Cerebellar nuclear complex (tissue), 1 donor: Measurements from ENCODE around the gene SCYGR8.

Source experiments
- DNase-seq, 2 experiments: peaks; one replicate each; lab custom pipeline; 2025; lab: John Stamatoyannopoulos, UW

Gene SCYGR8

GRCh38 chr2:227761740-227762476, 16.2 kb downstream of the SCYGR8 start:
- DNase-seq: no peak

- no peak for DNase-seq
Observed at GRCh38 chr2:227765788-227766372, 20.2 kb downstream of the SCYGR8 start.

GRCh38 chr2:227766373-227766883, 20.7 kb downstream of the SCYGR8 start:
- no peak for DNase-seq

GRCh38 chr2:227767830-227768229, 22.1 kb downstream of the SCYGR8 start:
- DNase-seq: no peak

GRCh38 chr2:227772197-227772661, 26.5 kb downstream of the SCYGR8 start:
- no peak for DNase-seq

GRCh38 chr2:227772932-227773331, 27.2 kb downstream of the SCYGR8 start:
- DNase-seq: no peak

GRCh38 chr2:227774011-227774624, 28.4 kb downstream of the SCYGR8 start:
- DNase-seq: no peak

GRCh38 chr2:227774895-227775842, 29.5 kb downstream of the SCYGR8 start:
- no peak for DNase-seq

GRCh38 chr2:227780981-227781615, 35.4 kb downstream of the SCYGR8 start:
- no peak for DNase-seq

GRCh38 chr2:227781841-227782240, 36.1 kb downstream of the SCYGR8 start:
- no peak for DNase-seq

- no peak for DNase-seq
Observed at GRCh38 chr2:227782804-227783203, 37.1 kb downstream of the SCYGR8 start.

- DNase-seq: no peak
Observed at GRCh38 chr2:227783404-227784138, 37.9 kb downstream of the SCYGR8 start.

GRCh38 chr2:227785293-227785692, 39.6 kb downstream of the SCYGR8 start:
- DNase-seq: no peak

GRCh38 chr2:227788561-227789018, 42.9 kb downstream of the SCYGR8 start:
- DNase-seq: no peak

- DNase-seq: no peak
Observed at GRCh38 chr2:227789803-227790202, 44.1 kb downstream of the SCYGR8 start.

GRCh38 chr2:227793148-227793712, 47.5 kb downstream of the SCYGR8 start:
- no peak for DNase-seq
